ENCODE data around the gene MTG2. TPM values are rescaled to one million over a fixed set of nuclear protein-coding genes. Genes with fewer than 3 reads are reported as not detected.

MTG2 gene
- total RNA-seq, 1 donor from 2014 or later: 24.0 TPM

- DNase-seq (ENCODE audit: low read depth) (no peak), FAIRE-seq (no peak)
- no peak overlapping the region for H3K4me3 ChIP-seq (ENCODE audit: low read depth, low read length)
- H3K27me3 ChIP-seq (ENCODE audit: control insufficient read depth, insufficient read depth, low read length): peaks cover 25% of the 10 kb centered on the region
- no peak for TF ChIP-seq CTCF (IDR thresholded peaks at IDR 0.05; ENCODE audit: insufficient read depth, low read length, severe bottlenecking)
- H3K36me3 ChIP-seq (ENCODE audit: control insufficient read depth, insufficient read depth, low read length): no peaks in the 10 kb centered on the region
These were observed 40.7 kb downstream of the MTG2 start for GRCh38 chr20:62223571-62223970.

- no peaks in the 10 kb centered on the region for H3K36me3 ChIP-seq (ENCODE audit: control insufficient read depth, insufficient read depth, low read length)
- TF ChIP-seq CTCF (IDR thresholded peaks at IDR 0.05; ENCODE audit: insufficient read depth, low read length, severe bottlenecking): no peak
- H3K27me3 ChIP-seq (ENCODE audit: control insufficient read depth, insufficient read depth, low read length): peaks cover 21% of the 10 kb centered on the region
- FAIRE-seq (no peak), DNase-seq (ENCODE audit: low read depth) (no peak)
- H3K4me3 ChIP-seq (ENCODE audit: low read depth, low read length): no peak overlapping the region
These were observed 41.5 kb downstream of the MTG2 start for GRCh38 chr20:62224113-62224855.

- TF ChIP-seq CTCF (IDR thresholded peaks at IDR 0.05; ENCODE audit: insufficient read depth, low read length, severe bottlenecking): no peak
- H3K27me3 ChIP-seq (ENCODE audit: control insufficient read depth, insufficient read depth, low read length): peaks cover 18% of the 10 kb centered on the region
- DNase-seq (ENCODE audit: low read depth) (no peak), FAIRE-seq (no peak)
- H3K36me3 ChIP-seq (ENCODE audit: control insufficient read depth, insufficient read depth, low read length): no peaks in the 10 kb centered on the region
- no peak overlapping the region for H3K4me3 ChIP-seq (ENCODE audit: low read depth, low read length)
These were observed 42.2 kb downstream of the MTG2 start for GRCh38 chr20:62225026-62225425.

- H3K36me3 ChIP-seq (ENCODE audit: control insufficient read depth, insufficient read depth, low read length): no peaks in the 10 kb centered on the region
- TF ChIP-seq CTCF (IDR thresholded peaks at IDR 0.05; ENCODE audit: insufficient read depth, low read length, severe bottlenecking): no peak
- H3K4me3 ChIP-seq (ENCODE audit: low read depth, low read length): no peak overlapping the region
- peaks cover 13% of the 10 kb centered on the region for H3K27me3 ChIP-seq (ENCODE audit: control insufficient read depth, insufficient read depth, low read length)
- DNase-seq (ENCODE audit: low read depth): no peak
- FAIRE-seq: no peak
These were observed 43.2 kb downstream of the MTG2 start for GRCh38 chr20:62225820-62226635.

- peaks cover 6% of the 10 kb centered on the region for H3K27me3 ChIP-seq (ENCODE audit: control insufficient read depth, insufficient read depth, low read length)
- no peaks in the 10 kb centered on the region for H3K36me3 ChIP-seq (ENCODE audit: control insufficient read depth, insufficient read depth, low read length)
- H3K4me3 ChIP-seq (ENCODE audit: low read depth, low read length): no peak overlapping the region
- no peak for DNase-seq (ENCODE audit: low read depth)
- no peak for TF ChIP-seq CTCF (IDR thresholded peaks at IDR 0.05; ENCODE audit: insufficient read depth, low read length, severe bottlenecking)
- FAIRE-seq: no peak
These were observed 44.1 kb downstream of the MTG2 start for GRCh38 chr20:62226707-62227590.

Measured in bronchial epithelial cell (primary cell).